Esophagus squamous epithelium (tissue), 5 donors: Measurements from ENCODE around the gene GALNT15. TPM values are rescaled to one million over a fixed set of nuclear protein-coding genes. Genes with fewer than 3 reads are reported as not detected.

Experiments
- DNase-seq: peaks from one replicate; lab custom pipeline; 2025; lab: John Stamatoyannopoulos, UW
- H3K27ac ChIP-seq, 4 donors: fragments of 200-600 bp; sonication (generic); one replicate each; pipeline ENCODE4 v1.5.1; 2016 to 2019; ENCODE audit warnings: mild to moderate bottlenecking in 1 of 4
- H3K27me3 ChIP-seq, 4 donors: fragments of 200-600 bp; sonication (generic); 1 replicate in 3 of 4; 2 replicates in 1 of 4; pipeline versions ENCODE4 v1.5.1 to v1.6.0; 2017 to 2021; ENCODE audit warnings: antibody characterized with exemption in 1 of 4
- H3K36me3 ChIP-seq, 3 donors: fragments of 200-600 bp; sonication (generic); one replicate each; pipeline ENCODE4 v1.5.1; 2016 to 2019
- H3K4me1 ChIP-seq, 3 donors: fragments of 200-600 bp; sonication (generic); one replicate each; pipeline ENCODE4 v1.5.1; 2017 to 2019
- H3K4me3 ChIP-seq, 4 donors: fragments of 200-600 bp; sonication (generic); 1 replicate in 3 of 4; 2 replicates in 1 of 4; pipeline ENCODE4 v1.5.1; 2016 to 2019; ENCODE audit warnings: mild to moderate bottlenecking in 2 of 4, moderate library complexity in 1 of 4
- H3K9me3 ChIP-seq, 3 donors: fragments of 200-600 bp; sonication (generic); one replicate each; pipeline ENCODE4 v1.5.1; 2016 to 2019
- POLR2A ChIP-seq, 4 donors: fragments of 450-650 bp; IDR thresholded peaks; one replicate each; pipeline ENCODE4 v1.6.1; 2017; ENCODE audit warnings: antibody characterized with exemption in 4 of 4, mild to moderate bottlenecking in 4 of 4, moderate library complexity in 3 of 4
- WGBS, 2 donors: methylation state at CpG; one replicate each; pipeline ENCODE4 v1.1.5; 2018; 5-methylcytosine and 5-hydroxymethylcytosine counted together
- intact Hi-C: fragments of 100-400 bp; cut with DNase I; formaldehyde crosslinking; loops from one replicate; pipeline ENCODE4 v1.15.0; 2022
- total RNA-seq, 4 donors: library from RNA; depleted of rRNA; stranded (reverse); fragments of >200 nt; gene quantifications; one replicate each; pipeline ENCODE4 v1.1.0, GENCODE V29; 2016
- TF ChIP-seq, protein P1 (sequence below), 6 experiments: fragments of 450-650 bp in 4 of 6; fragments of 200-600 bp in 2 of 6; sonication (generic) in 2 of 6; IDR thresholded peaks; one replicate each; pipeline ENCODE4 v1.5.1; 2016 to 2019; ENCODE audit warnings: antibody characterized with exemption in 6 of 6, mild to moderate bottlenecking in 4 of 6, moderate library complexity in 4 of 6
- donor health status: DM: yes; HTN: yes; CAD: no.

The GALNT15 gene
- total RNA-seq, 4 donors from 2014 or later: 4.6 to 117 (median 35.6) TPM

DNA sequence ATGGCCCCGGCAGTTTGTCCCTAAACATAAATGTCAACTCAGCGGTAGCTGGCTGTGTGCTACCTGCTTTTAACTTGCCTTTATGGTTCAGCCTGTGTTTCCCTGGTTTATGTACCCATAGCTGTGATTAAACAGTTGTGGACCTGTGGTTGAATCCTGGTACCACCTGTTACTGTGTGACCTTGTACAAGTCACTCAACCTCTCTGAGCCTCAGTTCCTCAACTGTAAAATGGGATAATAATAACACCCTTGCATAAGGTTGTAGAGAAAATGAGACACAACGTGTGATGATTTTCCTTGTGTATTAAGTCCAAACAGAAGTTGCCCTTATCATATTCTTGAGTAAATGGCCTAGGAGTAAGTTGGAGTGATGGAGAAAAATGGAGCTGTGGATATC, 6.3 kb downstream of the GALNT15 start:
- H3K27ac ChIP-seq: peak overlapping the region in 3 of 4 donors; percentile 32 to 79 (median 48)
- peaks cover 0 to 46% (median 12%) of the 10 kb centered on the region in 3 donors for H3K4me1 ChIP-seq
- no peaks in the 10 kb centered on the region for H3K9me3 ChIP-seq
- no peaks in the 10 kb centered on the region for H3K36me3 ChIP-seq
- DNase-seq: no peak
- H3K4me3 ChIP-seq: peak overlapping the region in 1 of 4 donors; percentile 66
- intact Hi-C loops: no loop called here
- WGBS, 2 donors: 82 to 94% methylated on average over 3 of the region's 3 CpGs
- TF ChIP-seq, protein P1, sequence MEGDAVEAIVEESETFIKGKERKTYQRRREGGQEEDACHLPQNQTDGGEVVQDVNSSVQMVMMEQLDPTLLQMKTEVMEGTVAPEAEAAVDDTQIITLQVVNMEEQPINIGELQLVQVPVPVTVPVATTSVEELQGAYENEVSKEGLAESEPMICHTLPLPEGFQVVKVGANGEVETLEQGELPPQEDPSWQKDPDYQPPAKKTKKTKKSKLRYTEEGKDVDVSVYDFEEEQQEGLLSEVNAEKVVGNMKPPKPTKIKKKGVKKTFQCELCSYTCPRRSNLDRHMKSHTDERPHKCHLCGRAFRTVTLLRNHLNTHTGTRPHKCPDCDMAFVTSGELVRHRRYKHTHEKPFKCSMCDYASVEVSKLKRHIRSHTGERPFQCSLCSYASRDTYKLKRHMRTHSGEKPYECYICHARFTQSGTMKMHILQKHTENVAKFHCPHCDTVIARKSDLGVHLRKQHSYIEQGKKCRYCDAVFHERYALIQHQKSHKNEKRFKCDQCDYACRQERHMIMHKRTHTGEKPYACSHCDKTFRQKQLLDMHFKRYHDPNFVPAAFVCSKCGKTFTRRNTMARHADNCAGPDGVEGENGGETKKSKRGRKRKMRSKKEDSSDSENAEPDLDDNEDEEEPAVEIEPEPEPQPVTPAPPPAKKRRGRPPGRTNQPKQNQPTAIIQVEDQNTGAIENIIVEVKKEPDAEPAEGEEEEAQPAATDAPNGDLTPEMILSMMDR (IDR thresholded peaks at IDR 0.05): no peak
- TF ChIP-seq POLR2A (IDR thresholded peaks at IDR 0.05): no peak
- peaks cover 0 to 45% (median 0%) of the 10 kb centered on the region in 4 donors for H3K27me3 ChIP-seq

DNA sequence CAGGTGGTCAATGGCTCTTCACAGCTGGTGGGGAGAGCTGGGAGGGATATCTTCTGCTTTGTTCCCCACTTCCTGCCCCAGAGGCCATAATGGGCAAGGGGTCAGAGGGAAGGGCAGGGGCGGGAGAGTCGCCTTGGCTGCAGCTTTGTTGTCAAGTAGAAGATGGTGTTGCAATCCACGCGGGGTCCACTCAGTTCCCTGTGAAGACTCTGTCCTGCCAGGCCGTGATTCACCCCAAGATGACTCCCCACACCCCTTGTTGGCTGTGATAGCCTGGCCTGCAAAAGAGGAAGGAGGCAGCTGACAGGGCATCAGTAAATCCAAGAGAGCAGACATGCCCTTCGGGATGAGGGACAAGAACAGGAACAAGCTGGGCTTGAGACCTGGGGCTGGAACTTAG, 6.9 kb downstream of the GALNT15 start:
- no peak for TF ChIP-seq POLR2A (IDR thresholded peaks at IDR 0.05)
- TF ChIP-seq, protein P1 (IDR thresholded peaks at IDR 0.05): no peak
- intact Hi-C loops: no loop called here
- peaks cover 0 to 46% (median 12%) of the 10 kb centered on the region in 3 donors for H3K4me1 ChIP-seq
- H3K27ac ChIP-seq: peak overlapping the region in 3 of 4 donors; percentile 32 to 79 (median 67)
- H3K27me3 ChIP-seq: peaks cover 0 to 40% (median 0%) of the 10 kb centered on the region in 4 donors
- H3K4me3 ChIP-seq: peak overlapping the region in 1 of 4 donors; percentile 12
- H3K36me3 ChIP-seq: no peaks in the 10 kb centered on the region
- no peaks in the 10 kb centered on the region for H3K9me3 ChIP-seq
- DNase-seq: no peak
- 42 to 86% methylated on average over 2 to 5 of the region's 6 CpGs for WGBS, 2 donors

DNA sequence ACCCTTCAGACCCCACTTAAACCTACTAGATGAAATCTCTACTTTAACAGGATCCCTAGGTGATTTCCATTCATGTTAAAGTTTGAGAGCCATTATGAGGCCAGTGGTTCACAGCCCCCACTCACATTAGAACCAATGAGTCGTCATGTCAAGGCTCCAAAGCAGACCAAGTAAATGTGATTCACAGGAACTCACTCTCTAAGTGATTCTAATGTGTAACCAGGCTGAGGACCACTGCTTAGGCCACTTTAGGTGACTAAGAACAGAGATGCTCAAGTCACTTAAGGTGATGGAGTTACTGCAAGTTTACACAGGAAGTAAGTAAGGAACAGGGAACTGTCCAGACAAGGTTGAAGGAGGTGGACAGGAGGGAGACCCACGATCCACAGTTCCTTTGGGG, 7.7 kb downstream of the GALNT15 start:
- 61 to 63% methylated on average over 2 of the region's 2 CpGs for WGBS, 2 donors
- intact Hi-C loops: no loop called here
- DNase-seq: no peak
- H3K27me3 ChIP-seq: peaks cover 0 to 36% (median 0%) of the 10 kb centered on the region in 4 donors
- no peaks in the 10 kb centered on the region for H3K36me3 ChIP-seq
- H3K27ac ChIP-seq: peak overlapping the region in 3 of 4 donors; percentile 23 to 79 (median 67)
- no peaks in the 10 kb centered on the region for H3K9me3 ChIP-seq
- TF ChIP-seq, protein P1 (IDR thresholded peaks at IDR 0.05): no peak
- no peak for TF ChIP-seq POLR2A (IDR thresholded peaks at IDR 0.05)
- peak overlapping the region in 1 of 4 donors; percentile 12 for H3K4me3 ChIP-seq
- H3K4me1 ChIP-seq: peaks cover 0 to 46% (median 12%) of the 10 kb centered on the region in 3 donors

- peak overlapping the region in 3 of 4 donors; percentile 23 to 79 (median 67) for H3K27ac ChIP-seq
- H3K4me3 ChIP-seq: no peak overlapping the region
- WGBS, 2 donors: 73 to 80% methylated on average over 5 of the region's 5 CpGs
- H3K36me3 ChIP-seq: no peaks in the 10 kb centered on the region
- no peak for DNase-seq
- intact Hi-C loops: no loop called here
- H3K27me3 ChIP-seq: peaks cover 0 to 31% (median 0%) of the 10 kb centered on the region in 4 donors
- peaks cover 0 to 42% (median 12%) of the 10 kb centered on the region in 3 donors for H3K4me1 ChIP-seq
- H3K9me3 ChIP-seq: no peaks in the 10 kb centered on the region
- no peak for TF ChIP-seq POLR2A (IDR thresholded peaks at IDR 0.05)
- TF ChIP-seq, protein P1 (IDR thresholded peaks at IDR 0.05): no peak
These were observed 8.1 kb downstream of the GALNT15 start for GRCh38 chr3:16182612-16183011.

- WGBS, 2 donors: 100% methylated on average over 1 of the region's 1 CpG; no CpG with 5 or more reads in 1 of the 2 donors
- Histone ChIP-seq H3K4me3 (peak overlapping the region in 1 of 4 donors; percentile 15), H3K27ac (peak overlapping the region in 3 of 4 donors; percentile 27 to 79 (median 67)), H3K36me3 (no peaks in the 10 kb centered on the region), H3K9me3 (no peaks in the 10 kb centered on the region), H3K4me1 (peaks cover 0 to 37% (median 11%) of the 10 kb centered on the region in 3 donors), H3K27me3 (peaks cover 0 to 27% (median 0%) of the 10 kb centered on the region in 4 donors)
- intact Hi-C loops: no loop called here
- no peak for DNase-seq
- TF ChIP-seq POLR2A (IDR thresholded peaks at IDR 0.05): no peak
- TF ChIP-seq, protein P1 (IDR thresholded peaks at IDR 0.05): no peak
These were observed 8.6 kb downstream of the GALNT15 start for GRCh38 chr3:16183082-16183481.
